Measurements from ENCODE around the gene AHDC1. TPM values are rescaled to one million over a fixed set of nuclear protein-coding genes. Genes with fewer than 3 reads are reported as not detected.

Gene AHDC1
- total and polyA plus RNA-seq, 2 of the 13 experiments (the other 11 are each of a cell fraction or from before 2014, with no cell fraction given), result 1.0 to 2.7 TPM

DNA sequence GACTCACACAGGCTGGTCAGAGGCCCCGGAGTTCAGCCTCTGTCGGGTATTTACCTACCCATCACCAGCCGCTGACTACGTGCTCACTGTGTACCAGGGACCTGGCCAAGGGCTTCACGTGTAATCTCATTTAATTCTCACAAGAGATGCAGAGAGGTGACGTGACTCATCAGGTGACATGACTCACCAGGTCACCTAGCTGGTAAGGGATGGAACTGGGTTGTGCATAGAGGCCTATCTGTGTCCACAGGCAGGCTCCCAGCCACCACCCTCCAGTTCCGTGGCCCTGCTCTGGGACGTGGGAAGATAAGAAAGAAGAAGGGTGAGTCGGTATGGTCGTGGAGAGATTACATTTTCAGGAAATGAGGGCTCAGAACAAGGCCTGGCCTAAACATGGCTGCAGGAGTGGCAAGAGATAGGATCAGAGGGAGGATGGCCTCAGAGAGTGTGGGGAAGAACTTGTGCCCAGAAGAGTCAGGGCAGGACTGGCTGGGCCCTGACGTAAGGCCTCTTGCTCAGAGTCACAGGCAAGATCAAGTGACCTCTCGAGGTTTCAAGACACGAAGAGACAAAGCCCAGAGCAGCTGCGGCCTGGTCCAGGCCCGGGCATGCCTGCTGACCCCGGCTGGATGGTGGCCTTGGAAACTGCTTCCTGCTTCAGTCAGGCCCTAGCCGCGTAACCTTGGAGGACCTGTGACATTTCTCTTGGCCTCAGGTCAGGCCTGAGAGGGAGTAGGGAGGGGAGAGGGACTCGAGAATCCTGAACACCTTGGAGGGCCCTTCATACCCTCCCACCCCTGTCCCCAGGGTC is 61.3 kb downstream of the AHDC1 start (continued):
- TF ChIP-seq, protein P1, sequence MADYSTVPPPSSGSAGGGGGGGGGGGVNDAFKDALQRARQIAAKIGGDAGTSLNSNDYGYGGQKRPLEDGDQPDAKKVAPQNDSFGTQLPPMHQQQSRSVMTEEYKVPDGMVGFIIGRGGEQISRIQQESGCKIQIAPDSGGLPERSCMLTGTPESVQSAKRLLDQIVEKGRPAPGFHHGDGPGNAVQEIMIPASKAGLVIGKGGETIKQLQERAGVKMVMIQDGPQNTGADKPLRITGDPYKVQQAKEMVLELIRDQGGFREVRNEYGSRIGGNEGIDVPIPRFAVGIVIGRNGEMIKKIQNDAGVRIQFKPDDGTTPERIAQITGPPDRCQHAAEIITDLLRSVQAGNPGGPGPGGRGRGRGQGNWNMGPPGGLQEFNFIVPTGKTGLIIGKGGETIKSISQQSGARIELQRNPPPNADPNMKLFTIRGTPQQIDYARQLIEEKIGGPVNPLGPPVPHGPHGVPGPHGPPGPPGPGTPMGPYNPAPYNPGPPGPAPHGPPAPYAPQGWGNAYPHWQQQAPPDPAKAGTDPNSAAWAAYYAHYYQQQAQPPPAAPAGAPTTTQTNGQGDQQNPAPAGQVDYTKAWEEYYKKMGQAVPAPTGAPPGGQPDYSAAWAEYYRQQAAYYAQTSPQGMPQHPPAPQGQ (CRISPR knock-in tag; IDR thresholded peaks at IDR 0.05; ENCODE audit: borderline replicate concordance), result no peak
- TF ChIP-seq ZNF430 (CRISPR knock-in tag; IDR thresholded peaks at IDR 0.05) (peak; percentile 86), ZNF354B (CRISPR knock-in tag; IDR thresholded peaks at IDR 0.05) (no peak), ZFP91 (CRISPR knock-in tag; IDR thresholded peaks at IDR 0.05; ENCODE audit: borderline replicate concordance) (peak; percentile 19; the same call in 1 of the 2 replicates), NFE2L2 (IDR thresholded peaks at IDR 0.05; ENCODE audit: low read length) (no peak), BCL6 (CRISPR knock-in tag; IDR thresholded peaks at IDR 0.05) (peak; percentile 22; the same call in 1 of the 2 replicates), TOPORS (CRISPR knock-in tag; IDR thresholded peaks at IDR 0.05) (no peak), HCFC1 (IDR thresholded peaks at IDR 0.05; ENCODE audit: low read depth, low read length) (no peak), KLF15 (CRISPR knock-in tag; IDR thresholded peaks at IDR 0.05; ENCODE audit: borderline replicate concordance) (no peak), TOE1 (CRISPR knock-in tag; IDR thresholded peaks at IDR 0.05) (no peak), TBX3 (IDR thresholded peaks at IDR 0.05; ENCODE audit: borderline replicate concordance) (0 out of 2 replicates have a peak, but pooled peaks have one; percentile 21), ZNF850 (CRISPR knock-in tag; conservative IDR thresholded peaks at IDR 0.05) (no peak), MBD4 (IDR thresholded peaks at IDR 0.05; ENCODE audit: borderline replicate concordance, low read length) (no peak), ZBTB14 (CRISPR knock-in tag; IDR thresholded peaks at IDR 0.05) (no peak)
- TF ChIP-seq, protein P2, sequence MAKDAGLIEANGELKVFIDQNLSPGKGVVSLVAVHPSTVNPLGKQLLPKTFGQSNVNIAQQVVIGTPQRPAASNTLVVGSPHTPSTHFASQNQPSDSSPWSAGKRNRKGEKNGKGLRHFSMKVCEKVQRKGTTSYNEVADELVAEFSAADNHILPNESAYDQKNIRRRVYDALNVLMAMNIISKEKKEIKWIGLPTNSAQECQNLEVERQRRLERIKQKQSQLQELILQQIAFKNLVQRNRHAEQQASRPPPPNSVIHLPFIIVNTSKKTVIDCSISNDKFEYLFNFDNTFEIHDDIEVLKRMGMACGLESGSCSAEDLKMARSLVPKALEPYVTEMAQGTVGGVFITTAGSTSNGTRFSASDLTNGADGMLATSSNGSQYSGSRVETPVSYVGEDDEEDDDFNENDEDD (CRISPR knock-in tag; IDR thresholded peaks at IDR 0.05; ENCODE audit: borderline replicate concordance), result peak; percentile 59; the same call in 1 of the 2 replicates
- TF ChIP-seq, protein P3, sequence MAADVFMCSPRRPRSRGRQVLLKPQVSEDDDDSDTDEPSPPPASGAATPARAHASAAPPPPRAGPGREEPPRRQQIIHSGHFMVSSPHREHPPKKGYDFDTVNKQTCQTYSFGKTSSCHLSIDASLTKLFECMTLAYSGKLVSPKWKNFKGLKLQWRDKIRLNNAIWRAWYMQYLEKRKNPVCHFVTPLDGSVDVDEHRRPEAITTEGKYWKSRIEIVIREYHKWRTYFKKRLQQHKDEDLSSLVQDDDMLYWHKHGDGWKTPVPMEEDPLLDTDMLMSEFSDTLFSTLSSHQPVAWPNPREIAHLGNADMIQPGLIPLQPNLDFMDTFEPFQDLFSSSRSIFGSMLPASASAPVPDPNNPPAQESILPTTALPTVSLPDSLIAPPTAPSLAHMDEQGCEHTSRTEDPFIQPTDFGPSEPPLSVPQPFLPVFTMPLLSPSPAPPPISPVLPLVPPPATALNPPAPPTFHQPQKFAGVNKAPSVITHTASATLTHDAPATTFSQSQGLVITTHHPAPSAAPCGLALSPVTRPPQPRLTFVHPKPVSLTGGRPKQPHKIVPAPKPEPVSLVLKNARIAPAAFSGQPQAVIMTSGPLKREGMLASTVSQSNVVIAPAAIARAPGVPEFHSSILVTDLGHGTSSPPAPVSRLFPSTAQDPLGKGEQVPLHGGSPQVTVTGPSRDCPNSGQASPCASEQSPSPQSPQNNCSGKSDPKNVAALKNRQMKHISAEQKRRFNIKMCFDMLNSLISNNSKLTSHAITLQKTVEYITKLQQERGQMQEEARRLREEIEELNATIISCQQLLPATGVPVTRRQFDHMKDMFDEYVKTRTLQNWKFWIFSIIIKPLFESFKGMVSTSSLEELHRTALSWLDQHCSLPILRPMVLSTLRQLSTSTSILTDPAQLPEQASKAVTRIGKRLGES (CRISPR knock-in tag; IDR thresholded peaks at IDR 0.05; ENCODE audit: borderline replicate concordance), result no peak
- TF ChIP-seq, protein P4, sequence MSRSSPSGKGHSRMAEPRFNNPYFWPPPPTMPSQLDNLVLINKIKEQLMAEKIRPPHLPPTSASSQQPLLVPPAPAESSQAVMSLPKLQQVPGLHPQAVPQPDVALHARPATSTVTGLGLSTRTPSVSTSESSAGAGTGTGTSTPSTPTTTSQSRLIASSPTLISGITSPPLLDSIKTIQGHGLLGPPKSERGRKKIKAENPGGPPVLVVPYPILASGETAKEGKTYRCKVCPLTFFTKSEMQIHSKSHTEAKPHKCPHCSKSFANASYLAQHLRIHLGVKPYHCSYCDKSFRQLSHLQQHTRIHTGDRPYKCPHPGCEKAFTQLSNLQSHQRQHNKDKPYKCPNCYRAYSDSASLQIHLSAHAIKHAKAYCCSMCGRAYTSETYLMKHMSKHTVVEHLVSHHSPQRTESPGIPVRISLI (CRISPR knock-in tag; IDR thresholded peaks at IDR 0.05; ENCODE audit: borderline replicate concordance), result no peak
- TF ChIP-seq, protein P5, sequence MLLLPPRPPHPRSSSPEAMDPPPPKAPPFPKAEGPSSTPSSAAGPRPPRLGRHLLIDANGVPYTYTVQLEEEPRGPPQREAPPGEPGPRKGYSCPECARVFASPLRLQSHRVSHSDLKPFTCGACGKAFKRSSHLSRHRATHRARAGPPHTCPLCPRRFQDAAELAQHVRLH (CRISPR knock-in tag; IDR thresholded peaks at IDR 0.05; ENCODE audit: borderline replicate concordance, low read depth), result peak; percentile 54; the same call in 1 of the 2 replicates

Measured in HepG2 (cell line).